ENCODE data around the gene NETO2.

GRCh38 chr16:47175152-47175551 is 31.4 kb upstream of the NETO2 start:
- TF ChIP-seq CTCF (conservative IDR thresholded peaks at IDR 0.05; ENCODE audit: low read depth, low read length) = no peak
- TF ChIP-seq EZH2 (IDR thresholded peaks at IDR 0.05; ENCODE audit: low read length, unreplicated experiment) = no peak
- no peak for TF ChIP-seq EZH2phosphoT487 (IDR thresholded peaks at IDR 0.05; ENCODE audit: borderline replicate concordance, low read length)
